Measurements from ENCODE around the gene PXYLP1. TPM values are rescaled to one million over a fixed set of nuclear protein-coding genes. Genes with fewer than 3 reads are reported as not detected.

PXYLP1 gene
- total RNA-seq, 1 donor from 2014 or later: 17.2 TPM

DNA sequence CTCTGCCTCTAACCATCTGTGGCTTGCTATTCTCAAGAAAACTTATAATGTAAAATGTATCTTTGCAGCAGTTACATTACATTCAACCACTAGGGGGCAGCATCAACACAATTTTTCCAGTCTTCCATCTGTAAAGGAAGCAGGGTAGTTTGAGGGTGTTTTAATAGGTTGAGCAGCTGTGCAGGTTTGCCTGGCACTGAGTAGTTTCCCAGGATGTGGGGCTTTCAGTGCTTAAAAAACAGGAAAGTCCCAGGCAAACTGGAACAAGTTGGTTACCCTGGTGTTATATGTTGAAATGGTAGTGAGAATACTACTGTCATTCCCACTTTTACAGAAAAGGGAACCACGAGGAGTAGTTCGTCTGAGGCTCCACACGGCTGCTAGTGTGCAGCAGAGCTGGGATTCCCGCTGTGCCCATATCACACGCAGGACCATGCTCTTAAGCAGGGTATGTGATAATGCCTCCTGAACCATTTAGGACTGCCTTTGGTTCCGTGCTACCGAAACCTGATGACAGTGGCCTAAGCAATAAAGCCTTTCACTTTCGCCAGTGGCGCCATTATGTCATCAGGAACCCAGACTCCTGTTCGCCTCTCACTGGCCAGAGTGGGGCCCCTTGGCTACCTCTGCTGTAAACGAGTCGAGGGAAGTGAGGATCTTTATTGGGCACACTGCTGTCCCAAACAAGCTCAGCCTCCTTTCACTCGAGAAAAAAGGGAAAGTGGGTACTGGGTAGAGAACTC lies 72.0 kb downstream of the PXYLP1 start:
- H3K4me3 ChIP-seq (ENCODE audit: low read length in 3 of 3): no peak overlapping the region
- H3K27me3 ChIP-seq (ENCODE audit: control insufficient read depth in 3 of 3, insufficient read depth in 3 of 3, low read length in 3 of 3): no peaks in the 10 kb centered on the region
- no peak overlapping the region for H3K9ac ChIP-seq (ENCODE audit: low read depth in 1 of 3, low read length in 3 of 3)
- H3K27ac ChIP-seq (ENCODE audit: low read depth, low read length): no peak overlapping the region
- no peaks in the 10 kb centered on the region for H3K9me3 ChIP-seq (ENCODE audit: control insufficient read depth in 3 of 3, low read length in 3 of 3)
- no peaks in the 10 kb centered on the region for H3K36me3 ChIP-seq (ENCODE audit: control insufficient read depth in 3 of 3, insufficient read depth in 3 of 3, low read length in 3 of 3)
- H3K4me1 ChIP-seq (ENCODE audit: control insufficient read depth in 3 of 3, insufficient read depth in 3 of 3, low read length in 3 of 3): peaks cover 3 to 10% (median 6%) of the 10 kb centered on the region in 3 donors

DNA sequence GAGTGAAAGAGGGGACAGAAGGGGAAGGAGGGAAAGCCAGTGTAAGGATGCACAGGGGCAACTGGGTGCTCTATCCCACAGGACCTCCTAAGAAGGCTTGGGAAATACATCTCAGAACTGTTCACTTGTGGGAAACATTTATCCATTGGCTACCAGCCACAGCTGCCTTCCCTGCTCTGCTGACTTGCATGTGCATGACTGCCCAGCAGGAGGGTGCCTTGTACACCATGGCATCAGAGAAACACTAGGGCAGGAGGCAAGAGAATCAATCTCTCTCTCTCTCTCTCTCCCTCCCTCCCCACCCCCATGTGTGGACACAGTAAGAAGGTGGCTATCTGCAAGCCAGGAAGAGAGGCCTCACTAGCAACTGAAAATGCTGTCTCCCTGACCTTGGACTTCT lies 73.8 kb downstream of the PXYLP1 start:
- no peak overlapping the region for H3K27ac ChIP-seq (ENCODE audit: low read depth, low read length)
- H3K27me3 ChIP-seq (ENCODE audit: control insufficient read depth in 3 of 3, insufficient read depth in 3 of 3, low read length in 3 of 3): no peaks in the 10 kb centered on the region
- H3K36me3 ChIP-seq (ENCODE audit: control insufficient read depth in 3 of 3, insufficient read depth in 3 of 3, low read length in 3 of 3): no peaks in the 10 kb centered on the region
- no peak overlapping the region for H3K4me3 ChIP-seq (ENCODE audit: low read length in 3 of 3)
- no peaks in the 10 kb centered on the region for H3K9me3 ChIP-seq (ENCODE audit: control insufficient read depth in 3 of 3, low read length in 3 of 3)
- peaks cover 3 to 12% (median 9%) of the 10 kb centered on the region in 3 donors for H3K4me1 ChIP-seq (ENCODE audit: control insufficient read depth in 3 of 3, insufficient read depth in 3 of 3, low read length in 3 of 3)
- no peak overlapping the region for H3K9ac ChIP-seq (ENCODE audit: low read depth in 1 of 3, low read length in 3 of 3)

DNA sequence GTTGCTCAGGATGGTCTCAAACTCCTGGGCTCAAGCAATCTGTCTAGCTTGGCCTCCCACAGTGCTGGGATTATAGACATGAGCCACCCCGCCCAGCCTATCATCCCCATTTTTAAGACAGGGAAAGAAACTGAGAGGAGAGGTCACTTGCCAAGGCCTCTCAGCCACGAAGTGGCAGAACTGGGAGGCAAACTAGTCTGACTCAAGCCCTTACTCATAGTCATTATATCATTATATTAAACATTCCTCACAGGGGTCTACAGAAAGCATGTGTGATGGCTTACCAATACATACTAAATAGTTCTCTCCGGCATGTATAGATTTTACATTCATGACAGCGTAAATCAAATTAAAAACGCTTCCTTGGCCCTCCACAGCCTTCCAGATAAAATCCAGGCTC lies 74.7 kb downstream of the PXYLP1 start:
- Histone ChIP-seq H3K4me3 (ENCODE audit: low read length in 3 of 3) (no peak overlapping the region), H3K36me3 (ENCODE audit: control insufficient read depth in 3 of 3, insufficient read depth in 3 of 3, low read length in 3 of 3) (no peaks in the 10 kb centered on the region), H3K4me1 (ENCODE audit: control insufficient read depth in 3 of 3, insufficient read depth in 3 of 3, low read length in 3 of 3) (peaks cover 7 to 18% (median 18%) of the 10 kb centered on the region in 3 donors), H3K27ac (ENCODE audit: low read depth, low read length) (no peak overlapping the region), H3K27me3 (ENCODE audit: control insufficient read depth in 3 of 3, insufficient read depth in 3 of 3, low read length in 3 of 3) (no peaks in the 10 kb centered on the region), H3K9me3 (ENCODE audit: control insufficient read depth in 3 of 3, low read length in 3 of 3) (no peaks in the 10 kb centered on the region), H3K9ac (ENCODE audit: low read depth in 1 of 3, low read length in 3 of 3) (no peak overlapping the region)

DNA sequence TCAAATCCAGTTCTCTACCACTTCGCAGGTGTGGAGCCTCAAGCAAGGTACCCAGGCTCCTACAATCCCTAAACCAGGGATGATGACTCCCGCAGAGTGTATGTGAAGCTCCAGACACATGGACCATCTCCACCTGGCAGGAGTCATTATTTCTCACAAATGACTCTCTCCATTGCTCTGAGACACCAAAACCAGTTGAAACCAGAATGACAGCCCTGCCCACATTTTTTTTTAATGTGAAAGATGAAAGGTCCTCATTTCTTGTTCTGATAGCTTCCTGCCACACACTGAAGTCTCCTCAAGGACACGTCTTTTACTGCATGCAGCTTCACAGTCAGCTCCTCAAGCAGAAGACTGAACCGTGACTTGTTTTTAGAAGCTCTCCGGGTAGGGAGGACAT lies 75.3 kb downstream of the PXYLP1 start:
- no peaks in the 10 kb centered on the region for H3K27me3 ChIP-seq (ENCODE audit: control insufficient read depth in 3 of 3, insufficient read depth in 3 of 3, low read length in 3 of 3)
- no peak overlapping the region for H3K27ac ChIP-seq (ENCODE audit: low read depth, low read length)
- no peaks in the 10 kb centered on the region for H3K36me3 ChIP-seq (ENCODE audit: control insufficient read depth in 3 of 3, insufficient read depth in 3 of 3, low read length in 3 of 3)
- H3K9ac ChIP-seq (ENCODE audit: low read depth in 1 of 3, low read length in 3 of 3): no peak overlapping the region
- no peaks in the 10 kb centered on the region for H3K9me3 ChIP-seq (ENCODE audit: control insufficient read depth in 3 of 3, low read length in 3 of 3)
- no peak overlapping the region for H3K4me3 ChIP-seq (ENCODE audit: low read length in 3 of 3)
- peaks cover 7 to 23% (median 19%) of the 10 kb centered on the region in 3 donors for H3K4me1 ChIP-seq (ENCODE audit: control insufficient read depth in 3 of 3, insufficient read depth in 3 of 3, low read length in 3 of 3)

DNA sequence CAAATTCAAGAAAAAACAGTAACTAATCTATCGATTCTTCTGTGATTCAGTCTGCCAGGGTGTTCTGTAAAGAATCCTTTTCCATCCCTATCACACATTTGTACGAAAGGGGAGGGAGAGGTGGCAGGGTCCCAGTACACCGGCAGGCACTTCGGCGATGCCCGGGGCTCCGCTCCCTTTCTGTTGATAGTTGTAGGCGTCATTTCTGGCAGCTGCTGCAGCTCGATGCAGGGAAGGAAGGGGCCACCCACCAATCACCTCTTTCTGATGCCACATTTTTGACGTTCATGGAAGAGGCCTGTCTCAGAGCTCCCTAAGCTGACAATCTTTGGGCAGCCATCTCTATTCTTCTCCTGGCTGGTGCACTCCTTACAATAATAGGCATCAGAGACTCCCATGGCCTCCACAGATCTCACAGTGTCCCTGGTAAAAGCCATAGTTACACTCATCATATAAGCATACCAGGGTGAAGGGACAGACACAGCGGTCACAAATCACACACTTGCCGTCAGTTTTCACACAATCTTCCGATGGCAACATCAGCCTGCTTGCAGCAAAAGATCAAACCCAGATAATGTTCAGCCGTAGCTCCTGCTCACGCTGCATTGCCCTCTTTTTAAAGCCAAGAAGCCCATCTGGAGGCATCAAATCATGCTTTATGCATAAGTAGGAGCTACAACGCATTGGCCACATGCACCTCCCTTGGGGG lies 75.9 kb downstream of the PXYLP1 start:
- Histone ChIP-seq H3K27me3 (ENCODE audit: control insufficient read depth in 3 of 3, insufficient read depth in 3 of 3, low read length in 3 of 3) (no peaks in the 10 kb centered on the region), H3K9me3 (ENCODE audit: control insufficient read depth in 3 of 3, low read length in 3 of 3) (no peaks in the 10 kb centered on the region), H3K27ac (ENCODE audit: low read depth, low read length) (no peak overlapping the region), H3K9ac (ENCODE audit: low read depth in 1 of 3, low read length in 3 of 3) (no peak overlapping the region), H3K36me3 (ENCODE audit: control insufficient read depth in 3 of 3, insufficient read depth in 3 of 3, low read length in 3 of 3) (no peaks in the 10 kb centered on the region), H3K4me1 (ENCODE audit: control insufficient read depth in 3 of 3, insufficient read depth in 3 of 3, low read length in 3 of 3) (peaks cover 13 to 29% (median 25%) of the 10 kb centered on the region in 3 donors), H3K4me3 (ENCODE audit: low read length in 3 of 3) (no peak overlapping the region)

DNA sequence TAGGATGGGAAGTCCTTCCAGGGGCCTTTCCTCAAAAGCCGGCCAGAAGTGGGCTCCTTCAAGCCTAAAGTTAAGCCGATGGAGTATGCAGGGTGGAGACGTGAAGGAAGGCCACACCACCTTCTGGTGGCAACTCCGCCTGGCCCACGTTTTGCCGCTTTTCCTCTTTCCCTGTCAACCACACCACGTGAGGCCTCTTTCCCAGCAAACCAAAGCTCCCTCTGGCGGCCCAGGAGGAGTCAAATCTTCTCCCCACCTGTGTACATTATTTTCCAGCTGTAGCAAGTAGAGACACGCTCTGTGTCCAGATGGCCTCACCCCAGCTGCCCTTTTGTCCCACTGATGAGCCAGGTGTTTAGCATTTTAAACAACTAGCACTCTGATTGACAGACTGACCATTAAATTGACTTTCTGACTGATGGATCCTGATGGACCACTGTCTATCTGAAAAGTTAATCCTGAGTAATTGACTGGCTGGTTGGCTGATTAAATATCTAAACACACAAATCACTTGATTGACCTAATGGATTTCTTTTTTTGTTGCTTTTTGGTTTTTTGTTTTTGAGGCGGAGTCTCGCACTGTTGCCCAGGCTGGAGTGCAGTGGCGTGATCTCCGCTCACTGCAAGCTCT lies 77.1 kb downstream of the PXYLP1 start:
- Histone ChIP-seq H3K9me3 (ENCODE audit: control insufficient read depth in 3 of 3, low read length in 3 of 3) (no peaks in the 10 kb centered on the region), H3K4me3 (ENCODE audit: low read length in 3 of 3) (no peak overlapping the region), H3K9ac (ENCODE audit: low read depth in 1 of 3, low read length in 3 of 3) (no peak overlapping the region), H3K27ac (ENCODE audit: low read depth, low read length) (no peak overlapping the region), H3K27me3 (ENCODE audit: control insufficient read depth in 3 of 3, insufficient read depth in 3 of 3, low read length in 3 of 3) (no peaks in the 10 kb centered on the region), H3K36me3 (ENCODE audit: control insufficient read depth in 3 of 3, insufficient read depth in 3 of 3, low read length in 3 of 3) (no peaks in the 10 kb centered on the region), H3K4me1 (ENCODE audit: control insufficient read depth in 3 of 3, insufficient read depth in 3 of 3, low read length in 3 of 3) (peaks cover 11 to 30% (median 22%) of the 10 kb centered on the region in 3 donors)

DNA sequence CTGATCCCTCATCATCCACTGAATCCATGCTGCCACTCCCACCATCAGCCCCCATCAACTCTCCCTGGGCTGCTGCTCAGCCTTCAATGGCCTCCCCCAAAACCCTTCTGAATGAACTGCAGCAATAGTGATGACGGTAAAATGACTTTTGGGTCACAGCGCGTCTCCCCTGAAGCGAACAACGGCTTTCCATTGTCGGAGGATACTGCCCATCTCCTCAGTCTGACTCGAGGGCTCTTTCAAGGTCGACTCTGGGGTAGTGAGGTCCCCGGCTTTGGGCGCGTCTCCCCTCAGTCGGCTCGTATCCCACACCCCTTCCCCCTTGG lies 79.5 kb downstream of the PXYLP1 start:
- Histone ChIP-seq H3K27me3 (ENCODE audit: control insufficient read depth in 3 of 3, insufficient read depth in 3 of 3, low read length in 3 of 3) (no peaks in the 10 kb centered on the region), H3K36me3 (ENCODE audit: control insufficient read depth in 3 of 3, insufficient read depth in 3 of 3, low read length in 3 of 3) (no peaks in the 10 kb centered on the region), H3K9me3 (ENCODE audit: control insufficient read depth in 3 of 3, low read length in 3 of 3) (no peaks in the 10 kb centered on the region), H3K9ac (ENCODE audit: low read depth in 1 of 3, low read length in 3 of 3) (peak overlapping the region; percentile 78 to 92 (median 91)), H3K4me1 (ENCODE audit: control insufficient read depth in 3 of 3, insufficient read depth in 3 of 3, low read length in 3 of 3) (peaks cover 11 to 28% (median 19%) of the 10 kb centered on the region in 3 donors), H3K27ac (ENCODE audit: low read depth, low read length) (peak overlapping the region; percentile 66), H3K4me3 (ENCODE audit: low read length in 3 of 3) (peak overlapping the region; percentile 90 to 99 (median 99))

DNA sequence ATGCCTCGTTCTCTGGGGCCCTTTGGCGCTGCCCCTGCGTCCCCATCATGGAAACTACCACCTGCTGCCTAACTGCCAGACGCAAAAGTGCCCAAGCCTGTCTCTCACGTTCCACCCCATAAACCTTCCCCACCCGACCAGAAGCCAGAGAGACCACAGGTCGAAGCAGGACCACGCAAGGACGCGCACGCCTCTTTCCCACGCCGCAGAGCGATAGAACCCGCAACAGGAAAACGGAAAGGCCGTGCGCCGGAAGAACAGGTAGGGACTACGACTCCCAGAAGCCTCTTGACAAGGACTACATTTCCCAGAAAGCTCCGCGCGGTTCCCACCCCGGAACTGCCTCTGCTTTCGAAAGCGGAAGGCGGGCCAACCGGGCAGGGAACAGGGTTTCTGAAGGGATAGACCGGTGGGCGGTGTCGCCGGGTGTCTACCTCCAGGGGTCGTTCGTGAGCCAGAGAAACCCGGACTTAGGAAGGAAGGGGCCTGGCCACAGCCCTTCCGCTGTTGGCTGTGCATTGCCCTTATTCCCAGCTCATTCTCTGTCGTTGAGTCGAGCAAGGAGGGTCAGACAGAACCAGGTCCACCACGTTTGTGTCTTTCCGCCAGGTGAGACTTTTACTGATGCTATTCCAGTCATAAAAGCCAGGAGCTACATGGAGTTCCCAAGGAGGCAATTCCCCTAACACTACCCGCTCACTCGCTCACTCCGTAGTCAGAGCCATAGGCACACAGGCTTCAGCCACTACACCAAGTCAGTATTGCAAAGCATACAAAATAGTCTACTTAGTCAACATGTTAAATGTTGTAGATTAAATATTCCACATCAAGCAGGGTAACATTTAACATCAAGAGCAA lies 80.1 kb downstream of the PXYLP1 start:
- Histone ChIP-seq H3K9me3 (ENCODE audit: control insufficient read depth in 3 of 3, low read length in 3 of 3) (no peaks in the 10 kb centered on the region), H3K27ac (ENCODE audit: low read depth, low read length) (peak overlapping the region; percentile 66), H3K4me1 (ENCODE audit: control insufficient read depth in 3 of 3, insufficient read depth in 3 of 3, low read length in 3 of 3) (peaks cover 11 to 28% (median 19%) of the 10 kb centered on the region in 3 donors), H3K4me3 (ENCODE audit: low read length in 3 of 3) (peak overlapping the region; percentile 90 to 99 (median 99)), H3K27me3 (ENCODE audit: control insufficient read depth in 3 of 3, insufficient read depth in 3 of 3, low read length in 3 of 3) (no peaks in the 10 kb centered on the region), H3K36me3 (ENCODE audit: control insufficient read depth in 3 of 3, insufficient read depth in 3 of 3, low read length in 3 of 3) (no peaks in the 10 kb centered on the region), H3K9ac (ENCODE audit: low read depth in 1 of 3, low read length in 3 of 3) (peak overlapping the region; percentile 78 to 92 (median 91))

DNA sequence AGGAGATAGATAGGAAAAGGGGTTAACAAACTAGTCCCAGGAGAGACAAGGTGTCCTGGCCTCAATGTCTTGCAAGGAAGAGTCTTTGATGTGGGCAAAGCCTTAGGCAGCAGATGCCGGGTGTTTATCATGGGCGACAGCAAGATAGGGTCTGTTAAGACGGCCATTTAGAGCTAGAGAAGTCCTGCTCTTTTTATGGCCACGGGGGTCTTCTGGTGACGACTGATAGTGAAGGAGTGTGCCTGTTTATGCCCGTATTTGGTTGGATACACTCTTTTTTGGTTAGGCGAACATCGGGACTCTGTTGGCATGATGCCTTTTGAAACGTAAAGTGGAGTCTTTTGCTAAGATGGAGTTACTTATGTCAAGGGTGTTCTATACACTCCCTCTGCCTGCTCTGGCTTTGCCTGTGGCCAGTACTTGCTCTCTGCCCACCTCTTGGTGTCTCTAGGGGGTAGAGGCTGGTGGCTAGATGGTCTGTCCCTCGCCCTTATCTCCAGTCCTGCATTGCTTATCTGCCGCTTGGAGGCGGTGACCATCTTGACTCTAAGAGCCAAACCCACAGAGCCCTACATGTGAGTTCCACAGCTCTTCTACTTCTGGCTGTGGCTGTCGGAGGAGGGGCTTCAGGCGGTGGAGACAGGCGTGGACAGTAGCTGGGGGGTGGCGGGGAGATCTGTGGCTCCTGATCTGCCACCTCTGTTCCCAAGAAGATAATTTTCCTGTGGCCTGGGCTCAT lies 80.9 kb downstream of the PXYLP1 start:
- Histone ChIP-seq H3K4me1 (ENCODE audit: control insufficient read depth in 3 of 3, insufficient read depth in 3 of 3, low read length in 3 of 3) (peaks cover 11 to 28% (median 19%) of the 10 kb centered on the region in 3 donors), H3K4me3 (ENCODE audit: low read length in 3 of 3) (peak overlapping the region; percentile 90 to 99 (median 99)), H3K36me3 (ENCODE audit: control insufficient read depth in 3 of 3, insufficient read depth in 3 of 3, low read length in 3 of 3) (no peaks in the 10 kb centered on the region), H3K27me3 (ENCODE audit: control insufficient read depth in 3 of 3, insufficient read depth in 3 of 3, low read length in 3 of 3) (no peaks in the 10 kb centered on the region), H3K9me3 (ENCODE audit: control insufficient read depth in 3 of 3, low read length in 3 of 3) (no peaks in the 10 kb centered on the region), H3K9ac (ENCODE audit: low read depth in 1 of 3, low read length in 3 of 3) (peak overlapping the region; percentile 73 to 92 (median 78)), H3K27ac (ENCODE audit: low read depth, low read length) (peak overlapping the region; percentile 66)
